H1 (cell line): ENCODE data around the gene PXDC1. TPM values are rescaled to one million over a fixed set of nuclear protein-coding genes. Genes with fewer than 3 reads are reported as not detected.

Source experiments
- CBX8 ChIP-seq: fragments of 300-800, 300-1000 bp; sonication (generic); IDR thresholded peaks from 2 replicates; pipeline ENCODE4 v1.7.1; 2016; ENCODE audit warnings: low read depth, low read length, borderline replicate concordance
- GTF2F1 ChIP-seq: IDR thresholded peaks from 2 replicates; pipeline ENCODE4 v1.6.1; 2012; ENCODE audit warnings: low read depth, low read length, improper control_type of control experiment, borderline replicate concordance
- HDAC2 ChIP-seq, 2 experiments: fragments of 300-600 bp in 1 of 2; sonication (generic) in 1 of 2; IDR thresholded peaks; 2 replicates each; pipeline ENCODE4 v1.6.1; 2011 to 2012; ENCODE audit warnings: low read depth in 2 of 2, low read length in 2 of 2, mild to moderate bottlenecking in 2 of 2, moderate library complexity in 2 of 2, borderline replicate concordance in 1 of 2, inconsistent platforms in 1 of 2
- RXRA ChIP-seq: IDR thresholded peaks from 2 replicates; pipeline ENCODE4 v1.6.1; 2011; ENCODE audit warnings: low read depth, mild to moderate bottlenecking, low read length, moderate library complexity; ENCODE audit not compliant: insufficient read depth
- SUZ12 ChIP-seq: fragments of 200-600 bp; sonication (generic); IDR thresholded peaks from 2 replicates; pipeline ENCODE4 v1.6.1; 2012; ENCODE audit warnings: mild to moderate bottlenecking, inconsistent platforms, low read length, moderate library complexity, mixed read lengths
- ZNF274 ChIP-seq: IDR thresholded peaks from 2 replicates; pipeline ENCODE4 v1.7.0; 2012; ENCODE audit warnings: low read length, borderline replicate concordance; ENCODE audit errors: extremely low read depth
- polyA plus RNA-seq, 7 experiments: library from polyadenylated mRNA; depleted of rRNA in 3 of 7; stranded (reverse) in 5 of 7; unstranded in 2 of 7; fragments of >200 nt in 5 of 7; fragments of 200-250 nt in 2 of 7; gene quantifications; 1 replicate in 5 of 7; 2 replicates in 1 of 7; 4 replicates in 1 of 7; pipeline versions ENCODE4 v1.2.1 to v1.2.3, GENCODE V29; 2011 to 2013; ENCODE audit warnings: missing spikeins in 2 of 7, mixed read lengths in 2 of 7
- total RNA-seq: library from RNA; stranded (reverse); fragmentation: NEBNext Ultra II Directional; extraction: Animal tissue kit (Norgen Biotek cat#: 25700); gene quantifications from 2 replicates; pipeline ENCODE4 v1.2.1, GENCODE V29; 2021

The PXDC1 gene
- total and polyA plus RNA-seq, 2 of the 8 experiments (the other 6 are each of a cell fraction or from before 2014, with no cell fraction given) = 1.7 to 2.0 TPM

DNA sequence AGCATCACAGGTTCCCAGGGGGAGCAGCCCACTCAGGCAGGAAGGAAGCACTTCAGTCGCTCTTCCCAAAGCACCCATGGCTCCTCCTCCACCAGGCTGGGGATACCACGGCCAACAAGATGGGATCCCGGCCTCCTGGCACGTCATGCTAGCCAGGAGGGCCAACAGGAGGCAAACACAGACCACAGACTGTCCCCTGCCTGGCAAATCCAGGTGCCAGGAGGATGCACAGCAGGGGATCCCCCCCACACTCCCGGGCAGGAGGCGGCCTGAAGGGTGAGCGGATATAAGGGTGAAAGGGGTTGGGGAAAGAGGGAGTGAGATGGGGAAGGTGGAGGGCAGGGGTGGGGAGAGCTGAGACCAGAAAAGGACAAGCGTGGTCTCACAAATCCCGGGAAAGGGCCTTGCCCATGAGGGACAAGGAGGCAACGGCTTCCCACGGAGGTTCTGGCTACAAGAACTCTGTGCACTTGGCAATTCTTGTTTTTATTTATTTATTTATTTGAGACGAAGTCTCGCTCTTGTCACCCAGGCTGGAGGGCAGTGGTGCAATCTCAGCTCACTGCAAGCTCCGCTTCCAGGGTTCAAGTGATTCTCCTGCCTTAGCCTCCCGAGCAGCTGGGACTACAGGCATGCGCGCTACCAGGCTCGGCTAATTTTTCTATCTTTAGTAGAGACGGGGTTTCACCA, 7.2 kb downstream of the PXDC1 start (continued):
- TF ChIP-seq ZNF274 (no peak), GTF2F1 (no peak), CBX8 (no peak), HDAC2 (IDR thresholded peaks at IDR 0.05; ENCODE audit: borderline replicate concordance in 1 of 2, low read depth in 2 of 2, low read length in 2 of 2) (no peak), RXRA (no peak), SUZ12 (no peak)
